Mesendoderm (in vitro differentiated cells): Measurements from ENCODE around the gene SLC30A9.

Experiments
- DNase-seq: peaks from one replicate; pipeline ENCODE4 v3.0.0; 2013
- H2AK5ac ChIP-seq: 2 replicates; pipeline ENCODE4 v1.6.1; 2013; ENCODE audit warnings: low read length, inconsistent platforms
- H2BK120ac ChIP-seq: 2 replicates; pipeline ENCODE4 v1.6.1; 2013; ENCODE audit warnings: low read depth, mild to moderate bottlenecking, low read length, moderate library complexity, mixed read lengths
- H2BK15ac ChIP-seq: replicated peaks from 2 replicates; pipeline ENCODE4 v1.6.1; 2013; ENCODE audit warnings: low read depth, mild to moderate bottlenecking, moderate library complexity
- H2BK5ac ChIP-seq: 2 replicates; pipeline ENCODE4 v1.6.1; 2013; ENCODE audit warnings: low read length, inconsistent platforms
- H3K18ac ChIP-seq: 2 replicates; pipeline ENCODE4 v1.6.1; 2013; ENCODE audit warnings: mild to moderate bottlenecking, low read length, mixed read lengths
- H3K23ac ChIP-seq: one replicate; pipeline ENCODE4 v1.6.1; 2013; ENCODE audit warnings: low read length
- H3K27ac ChIP-seq: 2 replicates; pipeline ENCODE4 v1.5.1; 2013; ENCODE audit warnings: low read depth, mild to moderate bottlenecking, inconsistent platforms, low read length, moderate library complexity
- H3K27me3 ChIP-seq: 2 replicates; pipeline ENCODE4 v1.6.1; 2013; ENCODE audit warnings: low read length, control low read depth, mild to moderate bottlenecking, inconsistent platforms; ENCODE audit not compliant: insufficient read depth, poor library complexity
- H3K36me3 ChIP-seq: 2 replicates; pipeline ENCODE4 v1.6.1; 2013; ENCODE audit warnings: low read length, inconsistent platforms; ENCODE audit not compliant: control insufficient read depth, insufficient read depth
- H3K4ac ChIP-seq: one replicate; pipeline ENCODE4 v1.6.1; 2013; ENCODE audit warnings: low read depth, mild to moderate bottlenecking, low read length, moderate library complexity
- H3K4me1 ChIP-seq: 2 replicates; pipeline ENCODE4 v1.6.1; 2013; ENCODE audit warnings: low read depth, low read length, inconsistent platforms; ENCODE audit not compliant: control insufficient read depth
- H3K4me2 ChIP-seq: 2 replicates; pipeline ENCODE4 v1.6.1; 2013; ENCODE audit warnings: low read length
- H3K4me3 ChIP-seq: 2 replicates; pipeline ENCODE4 v1.5.1; 2013; ENCODE audit warnings: mild to moderate bottlenecking, low read length
- H3K56ac ChIP-seq: one replicate; pipeline ENCODE4 v1.6.1; 2013; ENCODE audit warnings: low read length
- H3K79me1 ChIP-seq: 2 replicates; pipeline ENCODE4 v1.6.1; 2013; ENCODE audit warnings: low read length, inconsistent platforms
- H3K79me2 ChIP-seq: 2 replicates; pipeline ENCODE4 v1.6.1; 2013; ENCODE audit warnings: mild to moderate bottlenecking, low read length; ENCODE audit not compliant: control insufficient read depth, insufficient read depth
- H3K9ac ChIP-seq: 2 replicates; pipeline ENCODE4 v1.6.1; 2013; ENCODE audit warnings: low read length, inconsistent platforms
- H4K5ac ChIP-seq: one replicate; pipeline ENCODE4 v1.6.1; 2013; ENCODE audit warnings: low read length
- H4K8ac ChIP-seq: one replicate; pipeline ENCODE4 v1.6.1; 2013; ENCODE audit warnings: low read depth, mild to moderate bottlenecking, control low read depth, low read length, moderate library complexity
- WGBS: extraction: QIAGEN DNeasy Blood & Tissue Kit; methylation state at CpG from one replicate; pipeline ENCODE4 v1.1.7; 2013; ENCODE audit warnings: low lambda C conversion rate, missing lambda C conversion rate; ENCODE audit not compliant: insufficient coverage; ENCODE audit errors: extremely low coverage; 5-methylcytosine and 5-hydroxymethylcytosine counted together

The SLC30A9 gene

GRCh38 chr4:42132099-42132498 lies 141.8 kb downstream of the SLC30A9 start:
- no peak overlapping the region for H2AK5ac ChIP-seq
- H4K8ac ChIP-seq = no peak overlapping the region
- no peaks in the 10 kb centered on the region for H3K36me3 ChIP-seq
- no peak overlapping the region for H4K5ac ChIP-seq
- H3K79me1 ChIP-seq = peaks cover 4% of the 10 kb centered on the region
- no peak overlapping the region for H3K23ac ChIP-seq
- H2BK120ac ChIP-seq = no peak overlapping the region
- no peak overlapping the region for H2BK5ac ChIP-seq
- peaks cover 4% of the 10 kb centered on the region for H3K79me2 ChIP-seq
- no peaks in the 10 kb centered on the region for H3K4me1 ChIP-seq
- H3K4me3 ChIP-seq = no peak overlapping the region
- no peak overlapping the region for H3K18ac ChIP-seq
- peak; percentile 13 for DNase-seq
- H3K56ac ChIP-seq = no peak overlapping the region
- no peaks in the 10 kb centered on the region for H3K27me3 ChIP-seq
- no peak overlapping the region for H3K4ac ChIP-seq
- H2BK15ac ChIP-seq = no peak overlapping the region
- H3K27ac ChIP-seq = no peak overlapping the region
- no peak overlapping the region for H3K4me2 ChIP-seq
- WGBS = no CpG with 5 or more reads among the region's 7 CpGs
- no peak overlapping the region for H3K9ac ChIP-seq

- Histone ChIP-seq H3K18ac (no peak overlapping the region), H3K27ac (no peak overlapping the region), H2AK5ac (no peak overlapping the region), H3K4me1 (no peaks in the 10 kb centered on the region), H3K56ac (no peak overlapping the region), H3K4ac (no peak overlapping the region), H3K4me3 (no peak overlapping the region), H4K8ac (no peak overlapping the region), H3K36me3 (no peaks in the 10 kb centered on the region), H2BK5ac (no peak overlapping the region), H3K79me2 (no peaks in the 10 kb centered on the region), H2BK15ac (no peak overlapping the region), H3K9ac (no peak overlapping the region), H3K27me3 (no peaks in the 10 kb centered on the region), H2BK120ac (no peak overlapping the region), H3K4me2 (no peak overlapping the region), H4K5ac (no peak overlapping the region), H3K79me1 (peaks cover 4% of the 10 kb centered on the region), H3K23ac (no peak overlapping the region)
- WGBS = no CpG with 5 or more reads among the region's 1 CpG
- DNase-seq = no peak
These were observed 142.7 kb downstream of the SLC30A9 start for GRCh38 chr4:42133006-42133405.

GRCh38 chr4:42136371-42136770 lies 146.0 kb downstream of the SLC30A9 start:
- Histone ChIP-seq H2AK5ac (no peak overlapping the region), H3K36me3 (no peaks in the 10 kb centered on the region), H3K79me2 (no peaks in the 10 kb centered on the region), H2BK15ac (no peak overlapping the region), H3K4me1 (no peaks in the 10 kb centered on the region), H4K8ac (no peak overlapping the region), H3K27ac (no peak overlapping the region), H2BK120ac (no peak overlapping the region), H3K4ac (no peak overlapping the region), H4K5ac (no peak overlapping the region), H3K79me1 (peaks cover 4% of the 10 kb centered on the region), H3K4me3 (no peak overlapping the region), H3K4me2 (no peak overlapping the region), H3K18ac (no peak overlapping the region), H3K56ac (no peak overlapping the region), H3K27me3 (no peaks in the 10 kb centered on the region), H3K9ac (no peak overlapping the region), H2BK5ac (no peak overlapping the region), H3K23ac (no peak overlapping the region)
- WGBS = no CpG with 5 or more reads among the region's 3 CpGs
- DNase-seq = peak; percentile 78
